ENCODE results near the gene ESPN.
"Not testable (repeated sequence)": the region's sequence is repeated elsewhere in the genome, so short reads cannot be mapped to it uniquely, and the experiment has no call there.

Gene ESPN, protein sequence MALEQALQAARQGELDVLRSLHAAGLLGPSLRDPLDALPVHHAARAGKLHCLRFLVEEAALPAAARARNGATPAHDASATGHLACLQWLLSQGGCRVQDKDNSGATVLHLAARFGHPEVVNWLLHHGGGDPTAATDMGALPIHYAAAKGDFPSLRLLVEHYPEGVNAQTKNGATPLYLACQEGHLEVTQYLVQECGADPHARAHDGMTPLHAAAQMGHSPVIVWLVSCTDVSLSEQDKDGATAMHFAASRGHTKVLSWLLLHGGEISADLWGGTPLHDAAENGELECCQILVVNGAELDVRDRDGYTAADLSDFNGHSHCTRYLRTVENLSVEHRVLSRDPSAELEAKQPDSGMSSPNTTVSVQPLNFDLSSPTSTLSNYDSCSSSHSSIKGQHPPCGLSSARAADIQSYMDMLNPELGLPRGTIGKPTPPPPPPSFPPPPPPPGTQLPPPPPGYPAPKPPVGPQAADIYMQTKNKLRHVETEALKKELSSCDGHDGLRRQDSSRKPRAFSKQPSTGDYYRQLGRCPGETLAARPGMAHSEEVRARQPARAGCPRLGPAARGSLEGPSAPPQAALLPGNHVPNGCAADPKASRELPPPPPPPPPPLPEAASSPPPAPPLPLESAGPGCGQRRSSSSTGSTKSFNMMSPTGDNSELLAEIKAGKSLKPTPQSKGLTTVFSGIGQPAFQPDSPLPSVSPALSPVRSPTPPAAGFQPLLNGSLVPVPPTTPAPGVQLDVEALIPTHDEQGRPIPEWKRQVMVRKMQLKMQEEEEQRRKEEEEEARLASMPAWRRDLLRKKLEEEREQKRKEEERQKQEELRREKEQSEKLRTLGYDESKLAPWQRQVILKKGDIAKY

DNA sequence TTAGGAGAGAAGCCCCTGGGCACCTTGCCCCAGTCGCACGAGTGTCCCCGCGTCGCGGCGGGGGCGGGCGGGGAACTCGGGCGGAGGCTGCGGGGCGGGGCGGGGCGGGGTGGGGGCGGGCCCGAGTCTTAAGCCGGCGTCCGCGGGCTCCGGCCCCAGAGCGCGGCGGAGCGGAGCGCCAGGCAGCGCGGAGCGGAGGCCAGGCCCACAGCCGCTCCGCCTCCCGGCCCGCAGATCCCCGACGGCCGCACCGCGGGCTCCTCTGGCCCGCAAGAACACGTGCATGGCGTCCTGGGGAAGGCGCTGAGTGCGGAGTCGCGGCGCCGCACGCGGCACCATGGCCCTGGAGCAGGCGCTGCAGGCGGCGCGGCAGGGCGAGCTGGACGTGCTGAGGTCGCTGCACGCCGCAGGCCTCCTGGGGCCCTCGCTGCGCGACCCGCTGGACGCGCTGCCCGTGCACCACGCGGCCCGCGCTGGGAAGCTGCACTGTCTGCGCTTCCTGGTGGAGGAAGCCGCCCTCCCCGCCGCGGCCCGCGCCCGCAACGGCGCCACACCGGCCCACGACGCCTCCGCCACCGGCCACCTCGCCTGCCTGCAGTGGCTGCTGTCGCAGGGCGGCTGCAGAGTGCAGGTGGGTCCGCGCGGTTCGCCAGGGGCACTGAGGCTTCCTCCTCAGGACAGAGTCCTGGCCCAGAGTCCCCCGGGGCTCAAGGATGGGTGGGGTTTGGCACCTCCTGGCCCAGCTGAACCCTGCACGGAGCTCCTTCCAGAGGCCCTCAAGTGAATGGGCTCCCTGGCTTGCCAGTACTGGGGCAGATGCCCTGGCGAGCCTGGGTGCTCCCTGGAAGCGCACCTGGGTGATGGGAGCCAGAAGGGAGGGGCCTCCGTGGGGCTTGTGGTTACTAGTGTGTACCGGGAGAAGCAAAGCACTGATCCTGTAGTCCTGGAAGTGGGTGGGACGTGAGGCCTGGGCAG lies at the start of gene ESPN:
TSS of gene ESPN (plus strand) at position 158 of the 975 bp plus-strand sequence. CDS start at position 338, 180 bp downstream.
- no peak for DNase-seq (ENCODE audit: low read depth)

DNA sequence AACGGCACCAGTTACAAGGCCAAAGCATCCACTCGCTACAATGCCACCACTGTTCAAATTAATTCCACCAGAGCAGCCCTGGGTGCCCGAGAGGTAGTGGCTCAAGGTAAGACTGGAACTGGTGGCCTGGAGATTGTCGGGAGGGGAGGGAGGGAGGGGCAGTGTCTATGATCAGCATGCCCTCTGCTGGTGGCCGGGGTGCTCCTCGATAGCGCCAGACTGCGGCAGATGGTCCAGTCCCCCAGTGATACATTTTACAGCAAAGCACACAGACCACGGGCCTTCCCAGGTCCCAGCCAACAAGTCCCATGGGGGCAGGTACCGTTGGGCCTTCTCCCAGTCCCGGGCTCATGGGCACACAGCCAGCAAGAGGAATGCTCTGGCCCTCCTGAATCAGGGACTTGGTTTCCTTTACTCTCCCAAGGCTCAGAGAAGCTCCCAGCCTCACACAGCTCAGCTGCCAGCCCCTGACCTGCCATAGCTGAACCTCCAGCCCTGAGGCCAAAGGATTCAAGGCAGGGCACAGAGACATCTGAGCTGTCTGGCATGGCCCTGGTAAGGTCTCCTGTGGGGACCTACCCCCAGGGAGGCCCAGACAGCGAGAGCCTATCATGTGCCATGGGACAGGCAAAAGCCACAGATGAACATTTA lies 46.4 kb upstream of the ESPN start:
- DNase-seq (ENCODE audit: low read depth), result no peak

DNA sequence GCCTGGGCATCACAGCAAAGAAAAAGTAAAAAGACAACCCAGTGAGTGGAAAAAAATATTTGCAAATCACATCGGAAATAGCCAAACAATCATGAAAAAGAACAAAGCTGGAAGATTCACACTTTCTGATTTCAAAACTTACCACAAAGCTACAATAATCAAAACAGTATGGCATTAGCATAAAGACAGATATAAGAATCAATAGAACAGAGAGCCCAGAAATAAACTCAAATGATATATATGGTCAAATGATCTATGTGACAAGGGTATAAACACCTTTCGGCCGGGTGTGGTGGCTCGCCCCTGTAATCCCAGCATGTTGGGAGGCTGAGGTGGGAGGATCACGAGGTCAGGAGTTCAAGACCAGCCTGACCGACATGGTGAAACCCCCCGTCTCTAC lies 44.5 kb upstream of the ESPN start:
- DNase-seq (ENCODE audit: low read depth), result no peak

DNA sequence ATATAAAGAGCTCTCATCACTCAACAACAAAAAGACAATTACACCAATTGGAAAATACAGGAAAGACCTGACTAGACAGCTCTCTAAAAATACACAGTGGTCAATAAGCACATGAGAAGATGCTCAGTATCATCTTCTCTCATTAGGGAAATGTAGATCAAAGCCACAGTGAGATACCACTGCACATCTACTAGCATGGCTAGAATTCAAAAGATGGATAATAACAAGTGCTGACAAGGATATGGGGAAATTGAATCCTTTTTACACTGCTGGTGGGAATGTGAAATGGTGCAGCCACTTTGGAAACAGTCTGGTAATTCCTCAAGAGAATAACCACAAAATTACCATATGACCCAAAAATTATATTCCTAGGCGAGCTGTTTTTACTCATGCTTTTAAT lies 40.4 kb upstream of the ESPN start:
- no peak for DNase-seq (ENCODE audit: low read depth)

DNA sequence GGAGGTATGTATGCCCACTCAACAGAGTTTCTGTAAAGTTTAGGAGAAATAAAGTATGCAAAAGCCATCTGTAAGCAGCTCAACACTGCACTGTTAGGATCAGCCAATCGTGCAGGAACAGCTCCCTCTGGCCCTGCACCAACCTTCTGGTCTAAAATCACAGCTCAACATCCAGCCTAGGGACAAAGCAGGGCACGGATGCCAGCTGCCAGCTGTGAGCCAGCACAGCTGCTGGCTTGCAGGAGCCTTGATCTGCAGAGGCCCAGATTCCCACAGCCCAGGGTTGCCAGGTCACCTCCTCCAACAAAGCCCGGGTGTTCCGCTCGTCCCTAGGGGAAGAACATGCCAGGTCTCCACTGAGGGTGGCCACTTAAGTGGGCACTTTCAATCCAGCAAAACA lies 39.6 kb upstream of the ESPN start:
- DNase-seq (ENCODE audit: low read depth), result no peak

DNA sequence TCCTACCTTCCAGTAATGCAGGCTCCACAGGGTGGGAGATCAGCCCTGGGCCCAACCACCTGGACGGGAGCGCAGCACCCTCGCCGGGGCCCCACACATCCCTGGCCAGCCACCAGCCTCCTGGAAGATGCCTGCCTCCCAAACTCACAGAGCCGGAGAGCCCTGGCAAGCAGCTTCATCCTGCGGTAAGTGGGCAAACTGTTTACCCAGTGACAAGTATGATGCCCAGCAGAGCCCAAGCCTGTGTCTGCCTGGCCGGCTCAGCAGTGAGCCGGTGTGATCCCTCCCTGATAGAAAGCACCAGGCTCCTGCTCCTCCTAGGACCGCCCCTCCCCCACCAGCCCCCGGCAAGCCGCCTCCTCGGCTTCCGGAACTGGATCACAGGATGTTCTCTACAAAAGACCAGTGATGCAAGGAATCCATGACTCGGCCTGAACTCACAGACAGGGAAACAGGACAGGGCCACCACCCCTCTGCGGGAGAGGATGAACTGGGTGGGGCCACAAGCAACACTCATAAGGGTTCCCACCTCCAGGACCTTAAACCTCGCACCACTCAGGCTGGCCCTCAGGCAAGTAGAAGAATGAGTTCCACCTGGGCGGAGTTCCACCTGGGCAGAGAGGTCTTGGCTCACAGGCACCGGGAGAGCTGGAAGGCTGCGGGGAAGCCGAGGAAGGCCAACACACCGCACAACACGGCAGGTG lies 38.9 kb upstream of the ESPN start:
- DNase-seq (ENCODE audit: low read depth), result no peak

DNA sequence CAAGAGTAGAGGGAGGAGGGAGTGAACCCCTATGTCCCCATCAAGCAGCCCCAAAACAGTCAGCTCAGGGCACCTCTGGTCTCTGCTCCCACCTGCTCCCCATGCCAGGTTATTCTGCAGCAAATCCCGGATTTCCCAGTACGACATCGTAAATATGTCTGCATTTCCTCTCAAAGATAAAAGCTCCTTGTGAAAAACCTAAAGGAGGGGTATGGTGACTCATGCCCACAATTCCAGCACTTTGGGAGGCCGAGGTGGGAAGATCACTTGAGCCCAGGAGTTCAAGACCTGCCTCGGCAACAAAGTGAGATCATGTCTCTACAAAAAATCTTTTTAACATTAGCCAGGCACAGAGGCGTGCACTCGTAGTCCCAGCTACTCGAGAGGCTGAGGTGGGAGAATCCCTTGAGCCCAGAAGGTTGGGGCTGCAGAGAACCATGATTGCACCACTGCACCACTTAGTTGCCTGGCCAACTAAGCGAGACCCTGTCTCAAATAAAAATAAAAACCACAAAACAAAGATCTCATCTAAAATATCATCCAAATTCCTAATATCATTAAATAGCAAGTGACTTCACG lies 38.1 kb upstream of the ESPN start:
- no peak for DNase-seq (ENCODE audit: low read depth)

DNA sequence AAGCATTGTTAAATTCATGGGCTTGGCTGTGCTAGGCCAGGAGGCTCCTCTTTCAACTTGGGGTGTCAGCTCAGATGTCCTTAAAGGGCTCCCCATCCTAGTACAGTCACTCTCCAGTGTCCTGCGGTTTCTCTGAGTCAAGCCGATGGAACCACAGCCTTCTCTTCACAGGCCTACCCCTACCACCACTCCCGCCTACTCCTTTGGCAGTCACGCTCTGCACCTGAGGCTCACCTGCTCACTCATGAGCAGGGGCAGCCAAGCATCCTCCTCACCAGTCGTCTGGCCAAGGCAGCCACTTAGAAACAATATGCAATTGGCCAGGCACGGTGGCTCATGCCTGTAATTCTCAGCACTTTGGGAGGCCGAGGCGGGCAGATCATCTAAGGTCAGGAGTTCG lies 34.6 kb upstream of the ESPN start:
- no peak for DNase-seq (ENCODE audit: low read depth)

DNA sequence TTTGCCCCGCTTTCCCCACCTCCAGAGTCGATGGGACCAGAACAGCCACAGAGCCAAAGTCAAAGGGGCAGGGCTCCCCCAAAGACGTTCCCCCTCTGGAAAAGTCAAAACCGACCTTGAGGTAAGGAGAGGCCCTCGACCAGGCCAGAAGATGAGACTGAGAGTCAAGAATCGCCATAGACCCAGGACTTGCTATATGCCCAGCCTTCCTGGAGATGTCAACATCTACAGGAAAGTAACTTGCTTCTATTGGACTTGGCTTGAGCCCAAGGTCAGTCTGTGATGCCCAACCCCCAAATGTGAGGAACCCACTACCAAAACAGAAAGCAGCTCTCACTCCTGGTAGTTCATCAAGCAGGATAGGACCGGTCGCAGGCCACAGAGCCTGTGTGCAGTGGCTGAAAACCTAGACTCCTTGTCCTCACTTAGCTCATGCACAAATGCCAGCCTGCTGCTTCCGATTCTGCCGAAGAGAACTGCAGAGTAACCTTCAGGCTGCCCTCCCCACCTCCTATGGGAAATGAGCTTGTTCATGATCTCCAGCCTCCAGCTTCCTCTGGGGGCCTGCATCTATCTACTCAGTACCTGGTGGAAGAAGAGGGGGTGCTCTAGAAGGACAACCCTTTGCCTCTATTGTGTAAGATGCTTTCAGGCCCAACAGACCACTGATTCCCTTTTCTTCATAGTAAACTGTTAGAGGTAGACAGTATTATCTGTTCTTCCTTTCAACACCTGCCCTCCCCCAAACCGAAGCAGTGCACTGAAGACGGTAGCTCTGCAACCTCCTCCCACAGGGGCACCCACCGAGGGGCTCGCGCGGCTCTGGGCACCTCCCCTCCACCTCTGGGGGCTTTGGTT lies 32.4 kb upstream of the ESPN start:
- DNase-seq (ENCODE audit: low read depth), result no peak

DNA sequence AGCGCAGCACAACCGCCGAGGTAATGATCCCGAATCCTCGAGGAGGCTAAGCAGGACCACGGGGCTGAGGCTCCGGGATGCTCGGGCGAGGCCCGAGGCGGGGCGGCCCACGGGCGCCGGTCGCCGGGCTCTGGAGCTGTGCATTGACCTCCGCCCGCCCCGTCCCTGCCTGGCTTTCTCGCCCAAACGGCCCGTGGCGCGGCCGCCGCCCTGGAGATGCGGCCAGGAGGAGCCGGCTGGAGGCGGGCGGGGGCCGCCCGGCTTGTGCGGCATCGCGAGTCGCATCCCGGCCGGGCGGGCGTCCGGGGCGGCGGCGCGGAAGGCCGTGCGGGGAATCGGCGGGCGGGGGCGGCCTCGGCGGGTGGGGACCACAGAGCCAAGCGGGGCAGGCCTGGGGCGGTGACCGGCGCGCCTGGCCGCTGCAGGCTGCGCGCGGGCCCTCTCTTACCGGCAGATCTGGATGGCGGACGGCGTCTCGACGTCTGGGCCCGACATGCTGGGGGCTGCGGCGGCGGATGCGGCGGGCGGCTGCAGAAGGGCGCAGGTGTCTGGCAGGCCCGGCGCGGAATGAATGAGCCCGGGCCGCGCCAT lies 31.7 kb upstream of the ESPN start:
- DNase-seq (ENCODE audit: low read depth), result no peak

DNA sequence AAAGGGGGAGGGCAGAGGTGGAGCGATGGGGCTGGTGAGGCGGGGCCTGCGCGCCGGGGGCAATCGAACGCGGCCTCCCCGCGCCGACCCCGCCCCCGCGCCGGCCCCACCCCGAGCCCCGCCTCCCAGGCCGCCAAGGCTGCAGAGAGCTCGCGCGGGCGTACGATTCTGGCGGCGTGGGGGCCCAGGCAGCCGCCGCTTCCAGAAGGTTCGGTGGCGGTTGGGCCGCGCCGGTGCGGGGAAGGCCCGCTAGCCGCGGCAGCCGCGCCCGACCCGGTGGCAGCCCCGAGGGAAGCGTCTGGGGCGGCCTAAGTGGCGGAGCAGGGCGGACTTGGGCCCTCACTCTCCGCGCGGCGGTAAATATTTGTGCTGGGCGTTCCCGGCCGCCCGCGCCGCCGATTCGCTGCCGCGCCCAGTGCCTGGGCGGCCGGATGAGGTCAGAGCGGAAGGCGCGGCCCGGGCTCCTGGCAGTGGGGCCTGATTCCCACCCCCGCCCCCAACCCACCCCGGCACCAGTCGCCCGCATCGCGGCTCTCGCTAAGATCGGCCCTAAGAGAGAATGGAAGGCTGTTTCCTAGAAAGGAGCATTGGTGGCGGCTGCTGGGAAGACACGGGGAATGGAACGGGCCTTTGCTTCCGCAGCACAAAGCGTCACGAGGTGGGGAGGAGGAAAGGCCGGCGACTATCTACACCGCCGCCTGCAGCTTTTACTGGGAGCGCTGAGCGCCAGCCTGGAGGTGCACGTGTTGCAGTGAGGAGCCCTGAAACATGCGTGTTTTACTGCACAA lies 31.0 kb upstream of the ESPN start, which contains the start of gene ACOT7:
TSS of gene ACOT7 (minus strand) at position 368 of the 788 bp plus-strand sequence. CDS start 368 bp downstream, outside the sequence.
- peak; percentile 85 for DNase-seq (ENCODE audit: low read depth)

DNA sequence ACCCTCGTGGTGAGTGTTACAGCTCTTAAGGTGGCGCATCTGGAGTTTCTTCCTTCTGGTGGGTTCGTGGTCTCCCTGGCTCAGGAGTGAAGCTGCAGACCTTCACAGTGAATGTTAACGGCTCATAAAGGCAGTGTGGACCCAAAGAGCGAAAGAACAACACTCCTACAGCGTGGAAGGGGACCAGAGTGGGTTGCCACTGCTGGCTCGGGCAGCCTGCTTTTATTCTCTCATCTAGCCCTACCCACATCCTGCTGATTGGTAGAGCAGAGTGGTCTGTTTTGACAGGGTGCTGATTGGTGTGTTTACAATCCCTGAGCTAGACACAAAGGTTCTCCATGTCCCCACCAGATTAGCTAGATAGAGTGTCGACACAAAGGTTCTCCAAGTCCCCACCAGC lies 29.4 kb upstream of the ESPN start:
- not testable (repeated sequence) for DNase-seq (ENCODE audit: low read depth)

DNA sequence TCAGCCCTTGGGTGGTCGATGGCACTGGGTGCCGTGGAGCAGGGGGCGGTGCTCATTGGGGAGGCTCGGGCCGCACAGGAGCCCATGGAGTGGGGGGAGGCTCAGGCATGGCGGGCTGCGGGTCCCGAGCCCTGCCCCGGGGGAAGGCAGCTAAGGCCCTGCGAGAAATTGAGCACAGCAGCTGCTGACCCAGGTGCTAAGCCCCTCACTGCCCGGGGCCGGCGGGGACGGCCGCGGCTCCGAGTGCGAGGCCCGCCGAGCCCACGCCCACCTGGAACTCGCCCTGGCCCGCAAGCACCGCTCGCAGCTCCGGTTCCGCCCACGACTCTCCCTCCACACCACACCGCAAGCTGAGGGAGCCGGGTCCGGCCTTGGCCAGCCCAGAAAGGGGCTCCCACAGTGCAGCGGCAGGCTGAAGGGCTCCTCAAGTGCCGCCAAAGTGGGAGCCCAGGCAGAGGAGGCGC lies 28.8 kb upstream of the ESPN start:
- DNase-seq (ENCODE audit: low read depth), result not testable (repeated sequence)

DNA sequence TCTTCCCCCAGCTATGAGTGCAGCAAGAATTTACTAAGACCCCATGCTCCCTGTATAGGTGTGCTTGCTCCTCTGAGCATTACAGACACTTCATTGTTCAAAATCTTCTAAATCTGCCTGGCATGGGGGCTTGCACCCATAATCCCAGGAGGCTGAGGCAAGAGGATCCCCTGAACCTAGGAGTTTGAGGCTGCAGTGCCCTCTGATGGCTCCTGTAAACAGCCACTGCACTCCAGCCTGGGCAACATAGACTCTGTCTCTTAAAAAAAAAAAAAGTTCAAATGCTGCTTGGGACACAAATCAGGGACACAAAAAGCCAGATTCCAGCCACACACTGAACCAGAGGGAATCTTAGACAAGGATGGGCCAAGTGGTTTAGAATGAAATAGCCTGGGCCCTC lies 27.6 kb upstream of the ESPN start:
- no peak for DNase-seq (ENCODE audit: low read depth)

DNA sequence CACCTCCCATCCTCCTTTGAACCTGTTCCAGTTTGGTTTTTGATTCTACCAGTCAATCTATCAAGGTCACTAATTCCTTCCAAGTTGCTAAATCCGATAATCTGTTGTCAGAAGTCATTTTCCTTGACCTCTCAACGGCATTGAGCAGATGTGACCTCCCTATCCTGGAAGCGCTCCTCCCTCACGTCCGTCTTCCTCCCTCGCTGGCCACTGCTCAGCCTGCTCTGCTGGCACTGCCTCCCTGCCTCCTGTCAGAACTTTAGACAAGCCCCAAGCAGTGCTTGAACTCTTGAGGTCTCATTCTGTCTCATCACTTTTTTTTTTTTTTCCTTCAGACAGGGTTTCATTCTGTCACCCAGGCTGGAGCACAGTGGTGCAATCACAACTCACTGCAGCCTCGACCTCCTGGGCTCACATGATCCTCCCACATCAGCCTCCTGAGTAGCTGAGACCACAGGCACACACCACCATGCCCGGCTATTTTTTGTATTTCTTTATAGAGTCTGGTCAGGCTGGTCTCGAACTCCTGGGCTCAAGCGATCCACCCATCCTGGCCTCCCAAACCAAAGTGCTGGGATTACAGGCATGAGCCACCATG lies 26.6 kb upstream of the ESPN start:
- DNase-seq (ENCODE audit: low read depth), result no peak

DNA sequence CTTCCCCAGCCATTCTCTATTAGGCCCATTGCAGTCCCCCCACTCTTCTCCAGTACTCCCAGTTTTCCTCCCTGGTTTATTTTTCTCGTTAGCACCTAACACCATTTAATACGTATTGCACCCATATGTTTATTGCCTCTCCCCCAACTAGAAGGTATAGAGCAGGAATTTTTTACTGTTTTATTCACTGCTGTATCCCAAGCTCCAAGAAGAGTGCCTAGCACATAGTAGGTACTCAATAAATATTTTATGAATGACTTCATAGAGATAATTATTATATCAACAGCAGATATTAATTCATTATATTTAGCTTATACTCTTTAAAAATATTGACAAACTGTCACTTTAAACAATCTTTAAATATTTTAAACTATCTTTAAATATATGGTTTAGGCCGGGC lies 25.3 kb upstream of the ESPN start:
- DNase-seq (ENCODE audit: low read depth), result no peak

DNA sequence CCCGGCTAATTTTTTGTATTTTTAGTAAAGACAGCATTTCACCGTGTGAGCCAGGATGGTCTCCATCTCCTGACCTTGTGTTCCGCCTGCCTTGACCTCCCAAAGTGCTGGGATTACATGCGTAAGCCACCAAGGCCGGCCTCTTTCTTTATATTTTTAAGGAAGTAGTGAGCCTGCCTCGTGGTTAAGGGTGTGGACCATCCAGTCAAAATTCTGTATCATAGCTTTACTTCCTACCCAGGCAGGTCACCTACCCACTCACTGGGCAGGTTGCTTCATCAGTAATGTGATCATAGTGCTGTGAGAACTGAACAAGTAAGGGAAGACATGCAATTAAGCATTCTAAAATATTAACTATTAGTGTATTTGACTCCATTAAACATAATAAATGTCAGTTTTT lies 22.9 kb upstream of the ESPN start:
- DNase-seq (ENCODE audit: low read depth), result no peak

DNA sequence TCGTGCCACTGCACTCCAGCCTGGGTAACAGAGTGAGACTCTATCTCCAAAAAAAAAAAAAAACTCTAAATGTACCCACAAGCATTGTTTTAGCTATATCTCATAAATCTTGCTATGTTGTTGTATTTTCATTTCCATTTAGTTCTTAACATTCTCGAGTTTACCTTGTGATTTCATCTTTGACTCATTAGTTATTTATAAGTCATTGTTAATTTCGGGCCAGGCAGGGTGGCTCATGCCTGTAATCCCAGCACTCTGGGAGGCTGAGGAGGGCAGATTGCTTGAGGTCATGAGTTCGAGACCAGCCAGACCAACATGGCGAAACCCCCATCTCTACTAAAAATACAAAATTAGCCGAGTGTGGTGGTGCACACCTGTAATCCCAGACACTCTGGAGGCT lies 16.6 kb upstream of the ESPN start:
- no peak for DNase-seq (ENCODE audit: low read depth)
